Thyroid gland (tissue), 4 donors: ENCODE measurements around the gene PDS5B. TPM values are rescaled to one million over a fixed set of nuclear protein-coding genes. Genes with fewer than 3 reads are reported as not detected.

ENCODE experiments used
- DNase-seq, 2 donors: peaks; one replicate each; pipeline ENCODE4 v3.0.0-alpha.2; 2019
- H3K27ac ChIP-seq, 3 donors: fragments of 200-600 bp; sonication (generic); 1 replicate in 2 of 3; 2 replicates in 1 of 3; pipeline ENCODE4 v1.5.1; 2016 to 2019; ENCODE audit warnings: mild to moderate bottlenecking in 1 of 3, moderate library complexity in 1 of 3
- H3K27me3 ChIP-seq: fragments of 200-600 bp; sonication (generic); one replicate; pipeline ENCODE4 v1.5.1; 2019
- H3K36me3 ChIP-seq, 2 donors: fragments of 200-600 bp; sonication (generic); one replicate each; pipeline ENCODE4 v1.5.1; 2016 to 2019
- H3K4me1 ChIP-seq, 2 donors: fragments of 200-600 bp; sonication (generic); one replicate each; pipeline ENCODE4 v1.5.1; 2017 to 2019
- H3K4me3 ChIP-seq, 3 donors: fragments of 200-600 bp; sonication (generic); replicated peaks in 1 of 3; 1 replicate in 2 of 3; 2 replicates in 1 of 3; pipeline ENCODE4 v1.5.1; 2016; ENCODE audit warnings: mild to moderate bottlenecking in 1 of 3
- H3K9me3 ChIP-seq: fragments of 200-600 bp; sonication (generic); one replicate; pipeline ENCODE4 v1.5.1; 2017
- CTCF ChIP-seq, 6 experiments: fragments of 200-600 bp in 3 of 6; fragments of 450-650 bp in 3 of 6; sonication (generic) in 3 of 6; IDR thresholded peaks; one replicate each; pipeline ENCODE4 v1.5.1; 2016 to 2019; ENCODE audit warnings: antibody characterized with exemption in 6 of 6, mild to moderate bottlenecking in 2 of 6, inconsistent platforms in 1 of 6, moderate library complexity in 1 of 6
- POLR2A ChIP-seq, 2 donors: fragments of 450-650 bp; IDR thresholded peaks; one replicate each; pipeline ENCODE4 v1.6.1; 2017; ENCODE audit warnings: antibody characterized with exemption in 2 of 2, mild to moderate bottlenecking in 2 of 2, moderate library complexity in 1 of 2
- WGBS, 2 donors: methylation state at CpG; one replicate each; pipeline ENCODE4 v1.1.5; 2017; 5-methylcytosine and 5-hydroxymethylcytosine counted together
- intact Hi-C: fragments of 100-400 bp; cut with DNase I; formaldehyde crosslinking; loops from one replicate; pipeline ENCODE4 v1.15.1; 2023
- total RNA-seq, 4 donors: library from RNA; depleted of rRNA; stranded (reverse); fragments of >200 nt; gene quantifications; one replicate each; pipeline ENCODE4 v1.2.3, GENCODE V29; 2016

Gene PDS5B
- total RNA-seq, 4 donors from 2014 or later, result 47.9 to 55.1 (median 49.3) TPM

DNA sequence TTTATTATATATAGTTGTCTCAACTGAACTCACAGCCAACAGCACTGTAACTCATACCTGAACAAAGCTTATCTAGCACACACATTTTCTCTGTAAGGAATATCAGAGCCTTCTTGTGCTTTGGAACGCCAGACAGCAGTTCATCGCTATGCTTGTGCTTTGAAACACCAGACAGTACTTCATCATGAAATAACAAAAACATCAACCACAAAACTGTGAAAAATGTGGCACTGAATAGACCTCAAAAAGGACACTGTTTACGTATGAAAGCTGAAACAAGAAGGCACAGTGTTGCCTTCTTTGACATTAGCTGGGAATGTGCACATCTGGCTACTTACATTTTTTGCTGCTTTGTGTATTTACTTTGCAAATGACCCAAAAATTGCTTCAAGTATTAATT is 160.2 kb downstream of the PDS5B start:
- peaks cover 0 to 4% of the 10 kb centered on the region in 2 donors for H3K36me3 ChIP-seq
- H3K4me1 ChIP-seq, result no peaks in the 10 kb centered on the region
- no peak overlapping the region for H3K4me3 ChIP-seq
- no peaks in the 10 kb centered on the region for H3K9me3 ChIP-seq
- no peak for DNase-seq
- no peak overlapping the region for H3K27ac ChIP-seq
- intact Hi-C loops, result no loop called here
- WGBS, 2 donors, result 92 to 97% methylated on average over 3 of the region's 3 CpGs
- H3K27me3 ChIP-seq, result no peaks in the 10 kb centered on the region
- no peak for TF ChIP-seq POLR2A (IDR thresholded peaks at IDR 0.05)
- no peak for TF ChIP-seq CTCF (IDR thresholded peaks at IDR 0.05)

- 97 to 99% methylated on average over 2 of the region's 2 CpGs for WGBS, 2 donors
- no peaks in the 10 kb centered on the region for H3K9me3 ChIP-seq
- H3K27ac ChIP-seq, result no peak overlapping the region
- no peak overlapping the region for H3K4me3 ChIP-seq
- no peaks in the 10 kb centered on the region for H3K4me1 ChIP-seq
- no peak for DNase-seq
- H3K27me3 ChIP-seq, result no peaks in the 10 kb centered on the region
- intact Hi-C loops, result no loop called here
- H3K36me3 ChIP-seq, result peaks cover 0 to 4% of the 10 kb centered on the region in 2 donors
- TF ChIP-seq CTCF (IDR thresholded peaks at IDR 0.05) (no peak), POLR2A (IDR thresholded peaks at IDR 0.05) (no peak)
Measured at GRCh38 chr13:32748305-32748704, 162.1 kb downstream of the PDS5B start.

DNA sequence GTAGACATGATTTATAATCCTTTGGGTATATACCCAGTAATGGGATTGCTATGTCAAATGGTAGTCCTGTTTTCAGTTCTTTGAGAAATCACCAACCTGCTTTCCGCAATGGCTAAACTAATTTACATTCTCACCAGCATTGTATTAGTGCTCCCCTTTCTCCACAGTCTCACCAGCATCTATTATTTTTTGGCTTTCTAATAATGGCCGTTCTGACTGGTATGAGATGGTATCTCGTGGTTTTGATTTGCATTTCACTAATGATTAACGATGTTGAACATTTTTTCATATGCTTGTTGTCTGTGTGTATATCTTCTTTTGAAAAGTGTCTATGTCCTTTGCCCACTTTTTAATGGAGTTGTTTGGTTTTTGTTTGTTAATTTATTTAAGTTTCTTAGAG is 165.1 kb downstream of the PDS5B start:
- no peak overlapping the region for H3K27ac ChIP-seq
- H3K27me3 ChIP-seq, result no peaks in the 10 kb centered on the region
- H3K9me3 ChIP-seq, result no peaks in the 10 kb centered on the region
- DNase-seq, result no peak
- intact Hi-C loops, result no loop called here
- no peak for TF ChIP-seq POLR2A (IDR thresholded peaks at IDR 0.05)
- TF ChIP-seq CTCF (IDR thresholded peaks at IDR 0.05), result no peak
- H3K36me3 ChIP-seq, result peaks cover 0 to 4% of the 10 kb centered on the region in 2 donors
- 95 to 97% methylated on average over 4 of the region's 4 CpGs for WGBS, 2 donors
- no peak overlapping the region for H3K4me3 ChIP-seq
- no peaks in the 10 kb centered on the region for H3K4me1 ChIP-seq

GRCh38 chr13:32752311-32752710 is 166.1 kb downstream of the PDS5B start:
- H3K27ac ChIP-seq, result no peak overlapping the region
- H3K9me3 ChIP-seq, result no peaks in the 10 kb centered on the region
- no peaks in the 10 kb centered on the region for H3K36me3 ChIP-seq
- H3K27me3 ChIP-seq, result no peaks in the 10 kb centered on the region
- 94 to 99% methylated on average over 4 of the region's 4 CpGs for WGBS, 2 donors
- intact Hi-C loops, result no loop called here
- H3K4me1 ChIP-seq, result no peaks in the 10 kb centered on the region
- DNase-seq, result no peak
- no peak overlapping the region for H3K4me3 ChIP-seq
- TF ChIP-seq CTCF (IDR thresholded peaks at IDR 0.05), result no peak
- TF ChIP-seq POLR2A (IDR thresholded peaks at IDR 0.05), result no peak

GRCh38 chr13:32752997-32753606 is 166.8 kb downstream of the PDS5B start:
- no peaks in the 10 kb centered on the region for H3K9me3 ChIP-seq
- H3K36me3 ChIP-seq, result no peaks in the 10 kb centered on the region
- TF ChIP-seq POLR2A (IDR thresholded peaks at IDR 0.05) (no peak), CTCF (IDR thresholded peaks at IDR 0.05) (no peak)
- no peak overlapping the region for H3K27ac ChIP-seq
- H3K27me3 ChIP-seq, result no peaks in the 10 kb centered on the region
- intact Hi-C loops, result no loop called here
- DNase-seq, result no peak
- H3K4me1 ChIP-seq, result no peaks in the 10 kb centered on the region
- WGBS, 2 donors, result 89 to 95% methylated on average over 3 of the region's 3 CpGs
- no peak overlapping the region for H3K4me3 ChIP-seq
